Smooth muscle cell (in vitro differentiated cells): ENCODE measurements around the gene RBKS. TPM values are rescaled to one million over a fixed set of nuclear protein-coding genes. Genes with fewer than 3 reads are reported as not detected.

Source experiments
- DNase-seq: peaks from one replicate; lab custom pipeline; 2025; ENCODE audit not compliant: unreplicated experiment; lab: John Stamatoyannopoulos, UW
- H2AFZ ChIP-seq: fragments of 200-600 bp; sonication (generic); 2 replicates; pipeline ENCODE4 v1.6.0; 2016; ENCODE audit warnings: antibody characterized with exemption, low read depth, mild to moderate bottlenecking
- H3F3A ChIP-seq: fragments of 200-600 bp; sonication (generic); 2 replicates; pipeline ENCODE4 v1.6.0; 2017; ENCODE audit warnings: antibody characterized with exemption, low read depth
- H3K27ac ChIP-seq: fragments of 200-600 bp; sonication (generic); 2 replicates; pipeline ENCODE4 v1.5.1; 2016; ENCODE audit warnings: low read depth, mild to moderate bottlenecking
- H3K27me3 ChIP-seq: fragments of 200-600 bp; sonication (generic); 2 replicates; pipeline ENCODE4 v1.6.1; 2016; ENCODE audit warnings: low read depth, mild to moderate bottlenecking
- H3K36me3 ChIP-seq: fragments of 200-600 bp; sonication (generic); 2 replicates; pipeline ENCODE4 v1.5.1; 2016; ENCODE audit warnings: low read depth
- H3K4me1 ChIP-seq: fragments of 200-600 bp; sonication (generic); 2 replicates; pipeline ENCODE4 v1.5.1; 2016; ENCODE audit warnings: low read depth
- H3K4me2 ChIP-seq: fragments of 200-600 bp; sonication (generic); 2 replicates; pipeline ENCODE4 v1.6.0; 2016; ENCODE audit warnings: mild to moderate bottlenecking
- H3K4me3 ChIP-seq: fragments of 200-600 bp; sonication (generic); 2 replicates; pipeline ENCODE4 v1.5.1; 2016; ENCODE audit warnings: mild to moderate bottlenecking
- H3K79me2 ChIP-seq: fragments of 200-600 bp; sonication (generic); 2 replicates; pipeline ENCODE4 v1.6.0; 2016; ENCODE audit warnings: low read depth, mild to moderate bottlenecking
- H3K9ac ChIP-seq: fragments of 200-600 bp; sonication (generic); 2 replicates; pipeline ENCODE4 v1.6.0; 2016; ENCODE audit warnings: low read depth
- H3K9me3 ChIP-seq: fragments of 200-600 bp; sonication (generic); replicated peaks from 2 replicates; pipeline ENCODE4 v1.5.1; 2016; ENCODE audit warnings: low read depth
- H4K20me1 ChIP-seq: fragments of 200-600 bp; sonication (generic); 2 replicates; pipeline ENCODE4 v1.6.0; 2016; ENCODE audit warnings: low read depth
- CTCF ChIP-seq: fragments of 200-600 bp; sonication (generic); IDR thresholded peaks from 2 replicates; pipeline ENCODE4 v1.5.1; 2017; ENCODE audit warnings: borderline replicate concordance, mild to moderate bottlenecking, antibody characterized with exemption; ENCODE audit not compliant: insufficient read depth, poor library complexity, severe bottlenecking
- WGBS: methylation state at CpG from one replicate; pipeline ENCODE4 v1.1.7; 2016; ENCODE audit warnings: low lambda C conversion rate; 5-methylcytosine and 5-hydroxymethylcytosine counted together
- polyA plus RNA-seq: library from polyadenylated mRNA; unstranded; fragments of >200 nt; fragmentation: Nextera tagmentation; extraction: Ambion mirVana; gene quantifications from 2 replicates; pipeline ENCODE4 v1.2.1, GENCODE V29; 2016
- total RNA-seq: library from RNA; depleted of rRNA; stranded (reverse); fragments of >200 nt; gene quantifications from 2 replicates; pipeline ENCODE4 v1.2.3, GENCODE V29; 2014

The RBKS gene
- total and polyA plus RNA-seq, 2 experiments from 2014 or later = 1.0 to 3.3 TPM

- WGBS = 73% methylated on average over 1 of the region's 1 CpG
Observed at GRCh38 chr2:27828305-27828704, 61.9 kb downstream of the RBKS start.

DNA sequence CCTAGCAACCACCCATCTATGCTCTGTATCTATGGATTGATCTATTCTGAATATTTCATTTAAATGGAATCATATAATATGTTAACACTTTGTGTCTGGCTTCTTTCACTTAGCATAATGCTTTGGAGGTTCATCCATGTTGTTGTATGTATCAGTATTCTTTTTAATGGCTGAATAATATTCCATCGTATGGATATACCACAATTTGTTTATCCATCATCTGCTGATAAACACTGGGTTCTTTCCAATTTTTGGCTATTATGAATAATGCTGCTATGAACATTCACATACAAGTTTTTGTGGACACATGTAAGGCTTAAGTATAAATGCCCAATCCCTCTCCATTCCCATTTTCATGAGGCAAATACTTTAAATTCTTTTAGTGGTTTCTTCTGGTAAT lies 65.8 kb downstream of the RBKS start:
- Histone ChIP-seq H2AFZ (no peak overlapping the region), H3F3A (no peaks in the 10 kb centered on the region), H4K20me1 (no peaks in the 10 kb centered on the region), H3K4me1 (no peaks in the 10 kb centered on the region), H3K36me3 (no peaks in the 10 kb centered on the region), H3K9me3 (no peaks in the 10 kb centered on the region), H3K27ac (no peak overlapping the region), H3K4me2 (no peak overlapping the region), H3K79me2 (no peaks in the 10 kb centered on the region), H3K4me3 (no peak overlapping the region), H3K27me3 (no peaks in the 10 kb centered on the region), H3K9ac (no peak overlapping the region)
- WGBS = 96% methylated on average over 1 of the region's 1 CpG
- DNase-seq = no peak
- TF ChIP-seq CTCF = no peak

More at GRCh38 chr2:27828305-27828704, 61.9 kb downstream of the RBKS start:
- H4K20me1 ChIP-seq = no peaks in the 10 kb centered on the region
- TF ChIP-seq CTCF = no peak
- H3K36me3 ChIP-seq = no peaks in the 10 kb centered on the region
- H2AFZ ChIP-seq = no peak overlapping the region
- DNase-seq = no peak
- H3K4me3 ChIP-seq = no peak overlapping the region
- no peaks in the 10 kb centered on the region for H3K4me1 ChIP-seq
- H3K4me2 ChIP-seq = no peak overlapping the region
- no peaks in the 10 kb centered on the region for H3K9me3 ChIP-seq
- H3K79me2 ChIP-seq = no peaks in the 10 kb centered on the region
- H3K9ac ChIP-seq = no peak overlapping the region
- H3F3A ChIP-seq = no peaks in the 10 kb centered on the region
- no peaks in the 10 kb centered on the region for H3K27me3 ChIP-seq
- H3K27ac ChIP-seq = no peak overlapping the region

- Histone ChIP-seq H3K27me3 (no peaks in the 10 kb centered on the region), H2AFZ (no peak overlapping the region), H3K4me1 (no peaks in the 10 kb centered on the region), H3K36me3 (no peaks in the 10 kb centered on the region), H3K79me2 (no peaks in the 10 kb centered on the region), H3K9ac (no peak overlapping the region), H3K27ac (no peak overlapping the region), H3K4me2 (no peak overlapping the region), H4K20me1 (no peaks in the 10 kb centered on the region), H3K9me3 (no peaks in the 10 kb centered on the region), H3K4me3 (no peak overlapping the region), H3F3A (no peaks in the 10 kb centered on the region)
- DNase-seq = no peak
- TF ChIP-seq CTCF = no peak
- 83% methylated on average over 5 of the region's 5 CpGs for WGBS
Observed at GRCh38 chr2:27823569-27823968, 66.6 kb downstream of the RBKS start.

- no peak overlapping the region for H3K4me2 ChIP-seq
- no peaks in the 10 kb centered on the region for H4K20me1 ChIP-seq
- no peaks in the 10 kb centered on the region for H3K79me2 ChIP-seq
- H2AFZ ChIP-seq = no peak overlapping the region
- WGBS = 87% methylated on average over 5 of the region's 5 CpGs
- no peak for DNase-seq
- H3K27me3 ChIP-seq = no peaks in the 10 kb centered on the region
- H3K36me3 ChIP-seq = no peaks in the 10 kb centered on the region
- no peaks in the 10 kb centered on the region for H3K4me1 ChIP-seq
- no peaks in the 10 kb centered on the region for H3F3A ChIP-seq
- H3K9me3 ChIP-seq = no peaks in the 10 kb centered on the region
- no peak overlapping the region for H3K27ac ChIP-seq
- H3K4me3 ChIP-seq = no peak overlapping the region
- no peak for TF ChIP-seq CTCF
- no peak overlapping the region for H3K9ac ChIP-seq
Observed at GRCh38 chr2:27823135-27823534, 67.1 kb downstream of the RBKS start.
